GM04503 (cell line): ENCODE data around the gene HOXA9.

Experiments used
- DNase-seq: peaks from one replicate; pipeline ENCODE4 v3.0.0-alpha.2; 2012; ENCODE audit warnings: low read depth

The HOXA9 gene

DNA sequence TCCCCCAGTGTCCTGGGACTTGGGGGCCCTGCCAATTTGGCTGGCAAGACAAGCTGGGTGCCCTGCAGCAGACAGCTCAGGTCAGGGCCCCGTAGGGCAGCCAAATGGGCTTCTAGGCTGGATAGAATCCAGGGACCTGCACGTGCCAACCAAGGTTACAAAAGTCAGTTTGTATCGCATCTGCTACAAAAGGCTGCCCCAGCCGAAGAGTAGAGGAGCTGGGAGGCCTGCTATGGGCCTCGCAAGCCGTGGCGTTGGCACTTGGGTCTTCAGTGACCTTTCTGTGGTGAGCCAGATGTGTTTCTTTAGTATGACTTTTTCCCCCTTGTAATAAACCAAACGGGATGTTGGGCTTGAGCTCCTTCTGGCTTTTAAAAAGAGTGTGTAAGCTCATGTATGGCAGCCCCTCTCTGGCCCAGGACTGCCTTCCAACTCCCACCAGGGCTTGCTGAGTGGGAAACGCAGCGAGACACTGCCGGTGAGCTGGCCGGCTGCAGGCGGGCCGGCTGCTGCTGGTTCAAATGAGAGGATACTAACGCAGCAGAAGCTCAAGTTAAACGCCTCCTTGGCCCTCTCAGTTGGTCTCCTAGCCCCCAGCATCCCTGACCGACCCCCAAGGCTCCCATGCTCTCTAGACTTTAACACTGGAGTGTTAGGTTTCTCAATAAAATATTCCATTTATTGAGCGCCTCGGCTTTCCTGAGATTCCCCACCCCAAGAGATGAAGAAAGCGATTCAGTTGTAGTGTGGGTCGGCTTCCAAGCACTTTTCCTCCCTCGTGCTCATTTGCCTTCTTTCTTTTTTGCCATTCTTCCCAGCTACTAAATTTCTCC lies 11.8 kb upstream of the HOXA9 start:
- no peak for DNase-seq

DNA sequence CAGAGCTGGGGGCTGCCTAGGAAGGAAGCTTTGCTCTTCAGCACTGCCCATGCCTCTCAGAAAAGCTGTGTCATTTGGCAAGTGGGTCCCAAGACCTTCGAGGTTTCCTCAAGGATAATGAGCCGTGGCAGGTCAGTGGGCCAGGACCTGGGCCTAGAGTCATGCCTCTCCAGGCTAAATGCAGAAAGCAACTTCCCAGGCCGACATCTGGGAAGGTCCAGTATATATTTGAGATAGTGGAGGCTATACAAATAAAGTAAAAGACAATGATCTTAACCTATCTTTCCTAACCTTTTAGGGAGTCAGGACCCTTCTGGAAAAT lies 11.1 kb upstream of the HOXA9 start:
- DNase-seq, result no peak

DNA sequence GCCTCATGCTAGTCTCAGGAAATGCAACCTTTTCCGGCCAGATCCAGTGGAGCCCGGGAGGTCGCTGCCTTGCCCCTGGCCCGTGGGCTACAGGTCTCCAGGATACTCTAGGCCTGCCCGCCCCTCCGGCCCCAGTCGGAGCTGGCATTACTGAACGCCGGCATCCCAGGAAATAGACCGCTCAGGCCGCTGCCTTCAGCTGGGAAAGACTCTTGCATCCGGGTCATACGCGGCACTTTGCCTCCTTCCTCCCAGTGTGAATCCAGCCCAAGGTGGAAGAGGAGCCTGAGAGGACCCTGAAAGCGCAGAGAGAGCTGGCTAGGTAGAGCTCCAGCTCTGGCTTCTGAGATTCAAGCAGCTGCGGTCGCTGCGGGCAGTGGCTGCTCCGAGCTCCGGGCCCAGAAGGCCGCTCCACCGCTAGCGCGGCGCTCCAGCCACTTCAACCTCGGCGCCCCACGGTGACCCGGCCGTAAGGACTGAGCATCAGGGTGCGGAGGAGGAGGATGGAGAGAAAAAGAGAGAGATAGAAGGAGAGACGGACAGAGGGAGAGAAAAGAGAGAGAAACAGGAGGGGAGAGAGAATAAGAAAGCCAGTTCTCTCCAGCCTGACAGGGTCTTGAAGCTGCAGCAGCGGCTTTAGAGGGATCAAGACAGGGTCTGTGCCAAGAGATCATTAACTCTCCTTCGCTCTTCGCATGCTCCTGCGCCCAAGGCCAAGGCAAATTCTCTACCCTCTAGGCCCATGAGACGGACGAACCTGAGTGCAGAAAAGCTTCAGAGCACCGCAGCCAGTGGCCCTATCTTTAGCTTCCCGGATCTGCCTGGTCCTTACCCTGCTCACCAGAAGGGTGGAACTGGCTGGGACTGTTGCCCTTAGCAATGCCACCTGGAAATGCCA lies 10.5 kb upstream of the HOXA9 start:
- no peak for DNase-seq

DNA sequence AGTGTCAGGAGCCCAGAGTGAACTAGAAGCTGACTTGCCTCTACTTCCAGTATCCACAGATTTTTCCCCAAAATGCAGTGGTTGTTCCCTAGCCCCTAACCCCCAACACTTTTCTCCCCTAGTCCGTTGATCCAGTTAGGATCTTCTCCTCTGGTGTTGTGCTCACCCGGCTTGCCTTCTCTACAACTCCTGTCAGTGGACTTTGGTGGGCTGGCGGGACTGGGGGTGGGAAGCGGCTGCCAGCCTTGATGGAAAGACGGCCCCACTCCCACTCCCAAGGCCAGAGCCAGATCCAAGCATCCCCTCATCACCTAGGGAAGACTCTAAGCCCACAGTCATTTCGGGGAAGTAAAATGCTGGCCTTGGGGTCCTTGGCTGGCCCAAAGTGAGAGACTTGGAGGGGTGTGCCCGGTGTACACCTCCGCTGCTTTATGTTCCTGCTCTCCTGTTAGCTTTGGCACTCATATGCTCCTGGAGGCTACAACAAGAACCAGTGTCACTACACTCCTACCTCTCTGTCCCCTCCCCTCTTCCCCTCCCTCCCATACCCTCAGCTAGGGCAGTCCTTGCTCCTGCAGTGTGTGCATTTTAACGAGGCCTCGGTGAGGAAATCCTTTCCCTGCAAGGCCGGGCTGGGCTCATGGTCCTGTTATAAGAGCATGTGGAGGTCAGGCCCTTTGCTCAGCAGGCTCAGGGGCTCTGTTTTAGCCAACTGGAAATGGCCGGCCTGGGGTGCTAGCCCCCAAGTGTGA lies 9.7 kb upstream of the HOXA9 start:
- no peak for DNase-seq

DNA sequence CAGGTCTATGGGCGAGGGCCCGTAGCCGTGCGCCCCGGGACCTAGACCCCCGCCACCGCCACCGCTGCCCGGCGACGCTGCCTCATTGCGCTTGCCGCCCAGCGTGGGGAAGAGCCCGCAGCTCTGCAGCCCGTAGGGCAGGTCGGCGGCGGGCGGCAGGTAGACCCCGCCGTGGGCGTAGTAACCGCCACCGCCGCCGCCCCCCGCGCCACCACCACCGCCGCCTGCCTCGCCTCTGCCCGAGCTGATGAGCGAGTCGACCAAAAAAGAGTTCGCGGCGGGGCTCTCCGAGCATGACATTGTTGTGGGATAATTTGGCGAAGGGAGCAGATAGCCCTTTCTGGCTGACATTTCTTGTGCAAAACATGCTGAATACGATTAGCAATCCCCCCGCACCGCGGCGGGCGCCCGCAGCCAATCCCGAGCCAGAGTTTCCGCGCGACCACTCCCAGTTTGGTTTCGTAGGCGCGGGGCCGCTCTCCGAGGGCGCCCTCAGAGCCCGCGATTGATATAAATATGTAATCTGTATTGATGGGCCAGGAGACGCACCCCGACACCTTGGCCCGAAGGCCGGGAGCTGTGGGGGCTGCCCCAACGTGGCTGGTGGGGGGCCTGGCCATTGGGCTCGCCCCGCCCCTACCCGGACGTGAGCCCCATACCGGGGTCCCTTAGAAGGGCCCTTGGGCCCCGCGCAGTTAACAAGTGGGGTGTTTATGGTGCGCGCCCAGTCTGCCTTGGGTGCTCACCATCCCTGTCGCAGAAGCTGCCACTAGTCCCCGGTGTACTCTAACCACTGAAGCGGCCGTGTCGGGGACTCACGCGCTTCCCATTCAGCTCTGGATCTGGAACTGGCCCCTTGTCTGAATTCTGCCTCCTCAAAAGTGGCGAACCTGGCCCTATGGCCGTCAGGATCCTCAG lies 8.9 kb upstream of the HOXA9 start, which contains the start of gene HOXA10:
Gene HOXA10 (minus strand): TSS at position 365 of the 918 bp plus-strand sequence. CDS start 14 bp downstream, at position 351.
- no peak for DNase-seq

DNA sequence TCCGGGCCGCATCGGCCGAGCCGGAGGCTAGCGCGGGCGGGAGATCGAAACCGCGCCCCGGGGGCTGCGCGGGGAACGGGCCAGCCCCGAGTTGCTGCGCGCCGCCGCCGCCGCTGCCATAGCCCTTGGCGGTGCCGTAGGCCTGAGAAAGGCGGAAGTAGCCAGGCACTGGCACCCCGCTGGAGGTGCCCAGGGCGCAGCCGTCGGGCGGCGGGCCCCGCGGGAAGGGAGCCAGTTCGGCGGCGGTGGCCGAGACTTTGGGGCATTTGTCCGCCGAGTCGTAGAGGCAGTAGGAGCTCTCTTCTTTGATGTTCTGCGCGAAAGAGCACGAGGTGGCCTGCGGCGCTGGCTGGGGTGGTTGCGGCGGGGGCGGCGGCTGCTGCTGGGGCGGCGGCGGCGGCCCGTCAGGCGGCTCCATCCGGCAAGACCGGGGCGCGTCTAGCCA lies 8.2 kb upstream of the HOXA9 start:
- DNase-seq, result no peak

- no peak for DNase-seq
These were observed 7.6 kb upstream of the HOXA9 start for GRCh38 chr7:27172823-27173510.

- no peak for DNase-seq
These were observed 7.0 kb upstream of the HOXA9 start for GRCh38 chr7:27172315-27172774.

GRCh38 chr7:27171637-27172314 lies 6.4 kb upstream of the HOXA9 start:
- no peak for DNase-seq

DNA sequence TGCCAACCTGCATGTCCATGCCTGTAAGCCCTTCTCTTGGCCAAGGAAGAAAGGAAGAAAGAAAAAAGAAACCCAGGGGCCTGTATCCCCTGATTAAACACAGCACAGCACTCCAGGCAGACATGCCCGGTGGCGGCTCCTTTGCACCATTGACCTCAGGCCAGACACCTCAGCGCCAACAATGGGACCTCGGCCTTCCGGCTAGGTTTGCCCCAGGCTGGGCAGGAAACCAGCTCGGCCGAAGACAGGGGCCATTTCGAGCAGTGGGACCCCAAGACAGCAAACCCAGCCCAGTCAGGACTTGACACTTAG lies 5.9 kb upstream of the HOXA9 start:
- no peak for DNase-seq

DNA sequence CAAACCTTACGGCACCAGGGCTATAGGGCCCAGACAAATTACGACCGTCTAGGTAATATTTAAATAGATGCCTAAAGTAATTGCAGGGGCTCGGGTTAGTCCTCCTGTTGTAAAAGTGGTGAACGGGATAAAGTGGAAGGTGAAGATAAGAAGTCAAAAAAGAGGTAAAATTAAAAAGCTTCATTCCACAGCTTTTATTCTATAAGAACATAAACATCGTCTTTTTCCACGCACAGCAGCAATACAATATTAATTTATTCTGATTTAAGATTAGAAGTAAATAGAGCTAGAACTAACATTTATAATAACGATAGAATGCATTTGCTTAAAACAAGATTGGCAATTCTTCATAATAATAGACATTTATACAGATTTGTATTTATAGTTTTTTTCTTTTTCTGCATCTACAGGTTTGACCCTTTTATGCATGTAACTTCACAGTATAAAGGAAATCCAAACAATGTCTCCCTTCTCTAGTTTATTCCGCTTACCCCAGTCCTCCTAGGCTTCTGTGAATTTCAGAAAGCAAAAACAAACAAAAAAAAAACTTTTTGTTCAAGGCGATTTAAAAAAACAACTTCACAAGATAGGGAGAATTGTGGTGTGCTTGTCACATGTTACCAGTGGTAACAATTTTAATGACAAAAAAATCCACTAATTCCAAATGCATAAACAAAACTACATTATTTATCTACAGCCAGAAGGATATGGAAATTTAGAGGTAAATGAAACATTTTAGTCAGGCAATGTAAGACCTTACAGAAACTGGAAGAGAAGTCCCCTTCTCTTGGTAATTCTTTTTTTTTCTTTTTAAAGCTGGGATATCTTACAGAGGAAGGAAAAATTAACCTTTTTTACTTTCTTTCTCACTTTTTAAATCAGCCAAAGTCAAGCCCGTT lies 5.3 kb upstream of the HOXA9 start:
- DNase-seq, result no peak

- DNase-seq, result no peak
These were observed 4.5 kb upstream of the HOXA9 start for GRCh38 chr7:27169658-27170425.

DNA sequence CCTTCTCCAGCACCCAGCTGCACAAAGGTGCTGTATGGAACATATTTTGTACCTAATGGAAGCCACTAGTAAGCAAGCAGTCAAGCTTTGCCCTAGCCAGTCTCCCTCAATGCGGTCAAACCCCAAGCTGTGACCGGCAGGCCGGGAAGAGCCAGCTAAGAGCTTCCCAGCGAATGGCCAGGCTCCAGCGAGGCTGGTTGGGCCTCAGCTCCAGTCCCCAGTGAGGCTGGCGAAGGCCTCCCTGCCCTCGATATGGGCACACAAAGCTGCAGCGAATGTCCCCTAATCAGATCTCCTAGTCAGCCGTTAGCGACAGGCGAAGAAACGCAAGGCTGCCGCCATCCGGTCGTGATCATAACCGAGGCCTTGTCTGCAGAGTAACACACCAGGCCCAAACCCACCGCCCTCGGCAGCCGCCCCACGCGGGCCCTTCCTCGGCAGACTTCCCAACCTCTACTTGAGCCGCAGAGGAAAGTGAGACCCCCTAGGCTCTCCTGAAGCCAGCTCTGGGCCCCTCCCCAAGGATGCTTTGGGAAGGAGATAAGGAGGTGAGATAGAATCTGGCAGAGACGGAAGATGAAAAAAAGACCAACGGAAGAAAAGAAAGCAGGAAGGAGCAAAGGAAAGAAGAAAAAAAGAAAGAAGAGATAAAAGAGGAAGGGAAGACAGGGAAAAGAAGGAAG lies 3.1 kb upstream of the HOXA9 start:
- no peak for DNase-seq

DNA sequence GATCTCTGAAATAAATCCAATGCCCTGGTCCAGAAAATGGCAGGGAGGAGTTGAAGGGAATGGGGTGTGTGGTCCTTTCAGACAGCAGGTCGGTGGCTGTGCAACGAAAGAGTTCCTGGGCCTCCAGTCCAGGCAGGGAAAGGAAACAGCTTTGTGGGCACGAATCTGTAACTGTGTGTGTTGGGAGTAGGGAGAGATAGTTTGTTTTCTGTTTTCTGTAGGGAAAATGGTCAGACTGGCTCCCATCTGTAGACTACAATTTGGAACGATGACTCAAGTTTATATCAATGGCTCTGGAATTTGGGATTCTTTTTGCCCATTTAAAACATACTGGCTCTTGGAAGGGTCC lies 2.6 kb upstream of the HOXA9 start:
- no peak for DNase-seq

DNA sequence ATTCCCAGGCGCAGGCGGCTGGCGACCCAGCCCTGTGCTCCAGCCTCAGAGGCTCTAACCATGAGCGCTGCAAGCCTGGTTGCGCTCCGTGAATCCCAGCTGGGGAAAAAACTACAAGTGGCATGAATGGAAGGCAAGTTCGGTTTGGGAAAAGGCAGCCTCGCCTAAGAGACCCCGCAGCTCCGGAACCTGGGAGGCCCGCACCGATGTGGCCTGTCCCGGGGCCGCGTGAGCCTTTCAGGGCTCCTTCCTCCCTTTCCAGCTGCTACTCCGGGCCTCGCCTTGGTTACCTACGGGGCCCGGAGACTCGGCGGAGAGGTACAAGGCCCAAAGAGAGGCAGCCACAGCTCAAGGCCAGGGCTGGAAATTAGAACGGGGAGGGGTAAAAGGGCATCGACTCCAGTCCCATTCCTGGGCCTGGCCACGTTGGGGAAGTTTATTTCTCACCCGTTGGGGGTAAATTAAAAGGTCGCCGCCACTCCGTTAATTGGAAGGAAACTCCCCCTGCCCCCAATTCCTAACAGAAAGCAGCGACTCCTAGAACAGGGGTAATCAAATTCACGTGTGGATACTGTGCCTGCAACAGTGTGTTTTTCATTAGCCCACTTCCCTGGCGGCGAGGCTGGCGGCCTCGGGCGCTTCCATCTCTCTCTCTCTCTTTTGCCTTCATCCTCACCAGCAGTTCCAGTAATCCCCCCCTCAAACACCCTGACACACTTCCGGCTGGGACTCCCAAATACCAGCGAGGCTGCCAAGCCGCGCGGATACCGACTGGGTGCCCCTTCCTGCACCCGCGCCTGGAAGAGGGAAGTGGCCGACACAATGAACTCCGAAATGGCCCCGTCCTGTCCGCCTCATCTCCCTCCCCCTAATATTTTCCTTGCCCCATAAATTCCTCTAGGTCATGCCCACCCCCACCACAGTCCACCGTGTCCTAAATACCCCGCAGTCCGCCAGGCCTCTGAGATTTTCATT lies 1.5 kb upstream of the HOXA9 start:
- DNase-seq, result no peak

DNA sequence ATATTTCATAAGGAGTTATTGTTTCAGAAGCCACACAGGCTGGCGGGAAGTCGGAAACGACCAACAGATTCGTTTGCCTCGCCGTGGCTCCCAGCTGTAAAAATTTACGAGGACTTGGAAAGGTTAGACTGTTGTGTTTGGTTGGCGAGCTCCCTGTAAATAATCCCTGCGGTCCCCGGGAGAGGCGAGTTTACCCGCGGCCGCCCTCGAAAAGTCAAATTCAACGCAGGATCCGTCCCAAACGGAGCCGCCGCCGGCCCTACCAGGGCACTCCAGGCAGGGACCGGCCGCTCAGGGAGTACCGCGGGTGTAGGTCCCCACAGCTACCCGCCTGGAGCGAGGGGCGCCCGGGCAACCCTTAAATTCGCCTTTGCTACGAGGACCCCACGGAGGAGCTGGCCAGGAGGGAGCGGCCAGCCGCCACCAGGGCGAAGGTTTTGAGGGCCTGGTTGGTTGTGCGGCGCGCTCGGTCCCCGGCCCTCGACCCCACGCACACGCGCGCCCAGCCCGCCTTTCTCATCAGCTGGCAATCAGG lies 726 bp upstream of the HOXA9 start:
- DNase-seq, result no peak
